NCI-H1092 (cell line): ENCODE results near the gene IMMT.

Experiments used
- DNase-seq: peaks from one replicate; lab custom pipeline; 2025; lab: John Stamatoyannopoulos, UW

Gene IMMT

GRCh38 chr2:86226070-86226469 is 30.8 kb upstream of the IMMT start:
- no peak for DNase-seq

- DNase-seq, result no peak
Measured at GRCh38 chr2:86225581-86225980, 30.3 kb upstream of the IMMT start.

GRCh38 chr2:86224645-86225355 is 29.5 kb upstream of the IMMT start:
- DNase-seq, result no peak

- DNase-seq, result no peak
Measured at GRCh38 chr2:86223927-86224560, 28.8 kb upstream of the IMMT start.

- no peak for DNase-seq
Measured at GRCh38 chr2:86223140-86223926, 28.1 kb upstream of the IMMT start.

GRCh38 chr2:86221066-86221684 is 25.9 kb upstream of the IMMT start:
- DNase-seq, result peak; percentile 14

GRCh38 chr2:86219896-86220295 is 24.6 kb upstream of the IMMT start:
- DNase-seq, result no peak

GRCh38 chr2:86218124-86218523 is 22.9 kb upstream of the IMMT start:
- DNase-seq, result no peak

GRCh38 chr2:86216575-86217555 is 21.6 kb upstream of the IMMT start:
- DNase-seq, result no peak

GRCh38 chr2:86214503-86214832 is 19.2 kb upstream of the IMMT start:
- DNase-seq, result no peak

- DNase-seq, result no peak
Measured at GRCh38 chr2:86213699-86214502, 18.6 kb upstream of the IMMT start.

GRCh38 chr2:86213056-86213455 is 17.8 kb upstream of the IMMT start:
- no peak for DNase-seq

- no peak for DNase-seq
Measured at GRCh38 chr2:86211796-86212188, 16.5 kb upstream of the IMMT start.

GRCh38 chr2:86211033-86211795 is 16.0 kb upstream of the IMMT start:
- DNase-seq, result no peak

- DNase-seq, result no peak
Measured at GRCh38 chr2:86204458-86204857, 9.2 kb upstream of the IMMT start.

GRCh38 chr2:86203614-86204013 is 8.4 kb upstream of the IMMT start:
- DNase-seq, result no peak

GRCh38 chr2:86202702-86203101 is 7.4 kb upstream of the IMMT start:
- no peak for DNase-seq

GRCh38 chr2:86202336-86202692 is 7.1 kb upstream of the IMMT start:
- DNase-seq, result no peak

- DNase-seq, result no peak
Measured at GRCh38 chr2:86201671-86202335, 6.5 kb upstream of the IMMT start.
